SK-N-MC (cell line): ENCODE results near the gene GMFB.
"Not testable (repeated sequence)": the region's sequence is repeated elsewhere in the genome, so short reads cannot be mapped to it uniquely, and the experiment has no call there.

ENCODE experiments used
- EZH2 ChIP-seq: fragments of 200-600 bp; sonication (generic); IDR thresholded peaks from one replicate; pipeline ENCODE4 v1.6.1; 2017; ENCODE audit warnings: antibody characterized with exemption
- FOXP2 ChIP-seq: optimal IDR thresholded peaks from 2 replicates; pipeline ENCODE3; 2011; ENCODE audit warnings: mild to moderate bottlenecking, moderate library complexity; ENCODE audit not compliant: insufficient read depth; ENCODE audit errors: extremely low read length, control extremely low read depth
- POLR2AphosphoS5 ChIP-seq: IDR thresholded peaks from 2 replicates; pipeline ENCODE4 v1.6.1; 2012; ENCODE audit warnings: mild to moderate bottlenecking, low read depth, low read length, borderline replicate concordance

DNA sequence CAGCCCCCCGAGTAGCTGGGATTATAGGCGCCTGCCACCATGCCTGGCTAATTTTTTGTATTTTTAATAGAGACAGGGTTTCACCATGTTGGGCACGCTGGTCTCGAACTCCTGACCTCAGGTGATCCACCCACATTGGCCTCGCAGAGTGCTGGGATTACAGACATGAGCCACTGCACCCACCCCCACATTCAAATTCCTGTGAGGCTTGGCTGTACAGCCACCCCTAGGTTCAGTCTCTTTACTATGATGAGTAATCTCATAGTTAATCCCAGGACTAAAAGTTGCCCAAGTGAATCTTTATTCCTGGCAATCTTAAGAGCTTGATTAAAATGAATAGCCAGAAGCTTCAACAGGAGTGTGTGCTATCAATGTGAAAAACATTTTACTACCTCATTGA, 34.8 kb downstream of the GMFB start:
- not testable (repeated sequence) for TF ChIP-seq EZH2, POLR2AphosphoS5, FOXP2
